CD14-positive monocyte (primary cell): ENCODE measurements around the gene MEPCE. TPM values are rescaled to one million over a fixed set of nuclear protein-coding genes. Genes with fewer than 3 reads are reported as not detected.
"Not testable (repeated sequence)": the region's sequence is repeated elsewhere in the genome, so short reads cannot be mapped to it uniquely, and the experiment has no call there.

Experiments
- DNase-seq, 3 donors: peaks; one replicate each; pipeline ENCODE4 v3.0.0-alpha.2; 2011 to 2022
- H2AFZ ChIP-seq: 2 replicates; pipeline ENCODE4 v1.6.0; 2012; ENCODE audit warnings: mild to moderate bottlenecking, low read depth, low read length, inconsistent platforms; ENCODE audit not compliant: insufficient read depth, poor library complexity, severe bottlenecking
- H3K27ac ChIP-seq, 2 donors: 1 replicate in 1 of 2; 2 replicates in 1 of 2; pipeline ENCODE4 v1.5.1; 2012 to 2013; ENCODE audit warnings: low read length in 2 of 2, control low read depth in 1 of 2, inconsistent platforms in 1 of 2, low read depth in 1 of 2, mild to moderate bottlenecking in 1 of 2
- H3K27me3 ChIP-seq, 2 donors: one replicate each; pipeline versions ENCODE4 v1.6.0 to v1.6.1; 2011 to 2013; ENCODE audit warnings: low read length in 2 of 2; ENCODE audit not compliant: control insufficient read depth in 2 of 2, insufficient read depth in 2 of 2
- H3K36me3 ChIP-seq, 2 donors: replicated peaks in 1 of 2; 1 replicate in 1 of 2; 2 replicates in 1 of 2; pipeline versions ENCODE4 v1.5.1 to v1.6.1; 2012 to 2013; ENCODE audit warnings: low read length in 2 of 2, control low read depth in 1 of 2, inconsistent platforms in 1 of 2, mild to moderate bottlenecking in 1 of 2; ENCODE audit not compliant: insufficient read depth in 2 of 2, control insufficient read depth in 1 of 2
- H3K4me1 ChIP-seq, 2 donors: 1 replicate in 1 of 2; 2 replicates in 1 of 2; pipeline versions ENCODE4 v1.5.1 to v1.6.1; 2012 to 2013; ENCODE audit warnings: low read length in 2 of 2, control low read depth in 1 of 2, inconsistent platforms in 1 of 2, mild to moderate bottlenecking in 1 of 2, moderate library complexity in 1 of 2; ENCODE audit not compliant: insufficient read depth in 2 of 2, control insufficient read depth in 1 of 2
- H3K4me2 ChIP-seq: replicated peaks from 2 replicates; pipeline ENCODE3; 2012; ENCODE audit warnings: low read length, moderate library complexity, mild to moderate bottlenecking; ENCODE audit not compliant: poor library complexity, severe bottlenecking; ENCODE audit errors: extremely low read depth
- H3K4me3 ChIP-seq, 3 experiments: fragments of 200-600 bp in 1 of 3; sonication (generic) in 1 of 3; replicated peaks in 1 of 3; 1 replicate in 2 of 3; 2 replicates in 1 of 3; pipeline ENCODE4 v1.5.1; 2011 to 2013; ENCODE audit warnings: low read length in 3 of 3, mild to moderate bottlenecking in 3 of 3, control low read depth in 2 of 3, low read depth in 2 of 3, inconsistent platforms in 1 of 3, moderate library complexity in 1 of 3
- H3K79me2 ChIP-seq: 2 replicates; pipeline ENCODE4 v1.6.0; 2012; ENCODE audit warnings: mild to moderate bottlenecking, control low read depth, inconsistent platforms, low read length, moderate library complexity; ENCODE audit not compliant: insufficient read depth
- H3K9ac ChIP-seq: 2 replicates; pipeline ENCODE4 v1.6.0; 2017; ENCODE audit warnings: low read length, mild to moderate bottlenecking; ENCODE audit not compliant: insufficient read depth, poor library complexity, severe bottlenecking
- H3K9me3 ChIP-seq, 2 donors: replicated peaks in 1 of 2; 1 replicate in 1 of 2; 2 replicates in 1 of 2; pipeline versions ENCODE4 v1.5.1 to v1.6.1; 2012 to 2013; ENCODE audit warnings: low read length in 2 of 2, control low read depth in 1 of 2; ENCODE audit not compliant: control insufficient read depth in 1 of 2, insufficient read depth in 1 of 2
- H4K20me1 ChIP-seq: 2 replicates; pipeline ENCODE4 v1.6.0; 2012; ENCODE audit warnings: mild to moderate bottlenecking, low read length, control low read depth, moderate library complexity; ENCODE audit not compliant: insufficient read depth
- H3K27ac Mint-ChIP-seq, 7 donors: one replicate each; pipeline ENCODE4 v1.8.0; 2020; ENCODE audit warnings: mild to moderate bottlenecking in 7 of 7, mixed read lengths in 7 of 7, moderate library complexity in 6 of 7, inconsistent platforms in 2 of 7
- H3K27me3 Mint-ChIP-seq, 3 donors: one replicate each; pipeline ENCODE4 v1.8.0; 2021 to 2022; ENCODE audit warnings: low read depth in 3 of 3, mild to moderate bottlenecking in 3 of 3, mixed read lengths in 3 of 3, moderate library complexity in 3 of 3, inconsistent platforms in 1 of 3
- H3K36me3 Mint-ChIP-seq, 2 donors: one replicate each; pipeline ENCODE4 v1.8.0; 2020; ENCODE audit warnings: mixed read lengths in 2 of 2, inconsistent platforms in 1 of 2, mild to moderate bottlenecking in 1 of 2
- H3K4me1 Mint-ChIP-seq: one replicate; pipeline ENCODE4 v1.8.0; 2020; ENCODE audit warnings: mild to moderate bottlenecking, mixed read lengths
- H3K4me3 Mint-ChIP-seq, 2 donors: one replicate each; pipeline ENCODE4 v1.8.0; 2020; ENCODE audit warnings: mild to moderate bottlenecking in 2 of 2, mixed read lengths in 2 of 2, moderate library complexity in 1 of 2
- H3K9me3 Mint-ChIP-seq, 7 donors: one replicate each; pipeline ENCODE4 v1.8.0; 2020 to 2022; ENCODE audit warnings: mixed read lengths in 7 of 7, mild to moderate bottlenecking in 6 of 7, moderate library complexity in 6 of 7, inconsistent platforms in 2 of 7
- WGBS: methylation state at CpG from one replicate; pipeline ENCODE4 v1.1.5; 2013; ENCODE audit warnings: missing lambda C conversion rate; ENCODE audit not compliant: insufficient coverage; 5-methylcytosine and 5-hydroxymethylcytosine counted together
- intact Hi-C, 2 donors: fragments of 100-400 bp; cut with micrococcal nuclease; formaldehyde crosslinking; loops; one replicate each; pipeline versions ENCODE4 v1.15.0 to v1.15.1; 2023
- polyA plus RNA-seq, 3 donors: library from polyadenylated mRNA; depleted of rRNA in 1 of 3; unstranded in 2 of 3; stranded (reverse) in 1 of 3; fragments of 300-500 nt in 2 of 3; fragments of >200 nt in 1 of 3; fragmentation: Illumina TruSeq in 2 of 3; gene quantifications; 1 replicate in 2 of 3; 2 replicates in 1 of 3; pipeline ENCODE4 v1.2.3, GENCODE V29; 2012 to 2021
- TF ChIP-seq, protein P1 (sequence below): fragments of 200-600 bp; IDR thresholded peaks from one replicate; pipeline ENCODE4 v1.8.0; 2022; ENCODE audit warnings: antibody characterized with exemption, mild to moderate bottlenecking

The MEPCE gene
- polyA plus RNA-seq, 3 donors, result 2.9 to 43.2 (median 3.3) TPM

DNA sequence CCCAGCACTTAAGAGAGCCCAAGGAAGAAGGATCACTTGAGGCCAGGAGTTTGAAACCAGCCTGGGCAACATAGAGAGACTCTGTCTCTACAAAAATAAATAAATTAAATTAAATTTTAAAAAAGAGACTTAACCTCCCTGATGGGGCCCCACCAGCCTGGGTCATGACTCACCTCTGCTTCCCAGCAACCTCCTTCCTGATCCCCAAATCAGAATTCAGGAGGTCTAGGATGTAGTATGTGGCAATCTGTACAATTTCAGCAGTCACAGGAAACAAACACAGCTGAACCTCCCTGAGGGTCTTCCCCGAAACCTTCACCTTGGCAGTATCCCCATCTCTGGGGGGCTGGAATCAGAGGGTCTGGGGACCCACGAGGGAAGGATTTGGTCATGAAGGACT is 16.4 kb downstream of the MEPCE start:
- no peak for DNase-seq
- 43% methylated on average over 1 of the region's 2 CpGs for WGBS
- H3K4me1 ChIP-seq, result peaks cover 33 to 41% of the 10 kb centered on the region in 2 donors
- H3K36me3 ChIP-seq, result no peaks in the 10 kb centered on the region
- H3K36me3 Mint-ChIP-seq, result peaks cover 0 to 2% of the 10 kb centered on the region in 2 donors
- H3K27me3 ChIP-seq, result no peaks in the 10 kb centered on the region
- no peaks in the 10 kb centered on the region for H4K20me1 ChIP-seq
- no peak overlapping the region for H3K4me2 ChIP-seq
- H3K27ac ChIP-seq, result no peak overlapping the region
- peaks cover 0 to 1% (median 0%) of the 10 kb centered on the region in 3 donors for H3K27me3 Mint-ChIP-seq
- peak overlapping the region in 4 of 7 donors; percentile 25 to 83 (median 36) for H3K27ac Mint-ChIP-seq
- no peaks in the 10 kb centered on the region for H3K79me2 ChIP-seq
- intact Hi-C loops, result no loop called here
- H3K9me3 ChIP-seq, result no peaks in the 10 kb centered on the region
- peaks cover 0 to 2% (median 0%) of the 10 kb centered on the region in 7 donors for H3K9me3 Mint-ChIP-seq
- H3K4me3 ChIP-seq, result no peak overlapping the region
- H3K4me1 Mint-ChIP-seq, result peaks cover 46% of the 10 kb centered on the region
- TF ChIP-seq, protein P1, sequence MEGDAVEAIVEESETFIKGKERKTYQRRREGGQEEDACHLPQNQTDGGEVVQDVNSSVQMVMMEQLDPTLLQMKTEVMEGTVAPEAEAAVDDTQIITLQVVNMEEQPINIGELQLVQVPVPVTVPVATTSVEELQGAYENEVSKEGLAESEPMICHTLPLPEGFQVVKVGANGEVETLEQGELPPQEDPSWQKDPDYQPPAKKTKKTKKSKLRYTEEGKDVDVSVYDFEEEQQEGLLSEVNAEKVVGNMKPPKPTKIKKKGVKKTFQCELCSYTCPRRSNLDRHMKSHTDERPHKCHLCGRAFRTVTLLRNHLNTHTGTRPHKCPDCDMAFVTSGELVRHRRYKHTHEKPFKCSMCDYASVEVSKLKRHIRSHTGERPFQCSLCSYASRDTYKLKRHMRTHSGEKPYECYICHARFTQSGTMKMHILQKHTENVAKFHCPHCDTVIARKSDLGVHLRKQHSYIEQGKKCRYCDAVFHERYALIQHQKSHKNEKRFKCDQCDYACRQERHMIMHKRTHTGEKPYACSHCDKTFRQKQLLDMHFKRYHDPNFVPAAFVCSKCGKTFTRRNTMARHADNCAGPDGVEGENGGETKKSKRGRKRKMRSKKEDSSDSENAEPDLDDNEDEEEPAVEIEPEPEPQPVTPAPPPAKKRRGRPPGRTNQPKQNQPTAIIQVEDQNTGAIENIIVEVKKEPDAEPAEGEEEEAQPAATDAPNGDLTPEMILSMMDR, result no peak
- no peak overlapping the region for H3K9ac ChIP-seq
- H3K4me3 Mint-ChIP-seq, result no peak overlapping the region
- no peak overlapping the region for H2AFZ ChIP-seq

DNA sequence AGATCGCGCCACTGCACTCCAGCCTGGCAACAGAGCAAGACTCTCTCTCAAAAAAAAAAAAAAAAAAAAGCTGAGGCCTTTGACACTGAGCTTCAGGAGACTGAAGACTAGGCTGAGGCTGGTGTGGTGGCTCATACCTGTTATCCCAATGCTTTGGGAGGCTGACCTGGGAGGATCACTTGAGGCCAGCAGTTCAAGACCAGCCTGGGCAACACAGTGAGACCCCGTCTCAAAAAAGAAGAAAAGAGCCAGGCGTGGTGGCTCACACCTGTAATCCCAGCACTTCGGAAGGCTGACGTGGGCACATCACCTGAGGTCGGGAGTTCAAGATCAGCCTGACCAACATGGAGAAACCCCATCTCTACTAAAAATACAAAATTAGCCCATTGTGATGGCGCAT is 17.7 kb downstream of the MEPCE start:
- H4K20me1 ChIP-seq, H3K27me3 Mint-ChIP-seq, H3K9me3 Mint-ChIP-seq, H3K4me3 Mint-ChIP-seq, intact Hi-C loops, H3K79me2 ChIP-seq, H2AFZ ChIP-seq, H3K36me3 Mint-ChIP-seq, H3K27ac ChIP-seq, H3K9me3 ChIP-seq, DNase-seq, H3K36me3 ChIP-seq, H3K4me3 ChIP-seq, H3K4me2 ChIP-seq, H3K27me3 ChIP-seq, H3K9ac ChIP-seq: not testable (repeated sequence)
- peaks cover 33 to 41% of the 10 kb centered on the region in 2 donors for H3K4me1 ChIP-seq
- 100% methylated on average over 1 of the region's 8 CpGs for WGBS
- Mint-ChIP-seq H3K27ac (peak overlapping the region in 1 of 7 donors; percentile 46), H3K4me1 (peaks cover 46% of the 10 kb centered on the region)
